Measurements from ENCODE around the gene DIAPH1.

- TF ChIP-seq POLR2A (IDR thresholded peaks at IDR 0.05; ENCODE audit: borderline replicate concordance, extremely low read depth, insufficient read depth, insufficient read length): no peak
- TF ChIP-seq POLR2AphosphoS5 (IDR thresholded peaks at IDR 0.05; ENCODE audit: low read depth, low read length): no peak
- no peak for TF ChIP-seq ATF3 (IDR thresholded peaks at IDR 0.05)
- no peak for TF ChIP-seq MAX (IDR thresholded peaks at IDR 0.05)
Measured at GRCh38 chr5:141573489-141574121, 45.2 kb downstream of the DIAPH1 start.

All from HCT116 (cell line).